Activated naive CD4-positive, alpha-beta T cell treated with anti-CD3 and anti-CD28 coated beads for 36 hours (primary cell): ENCODE measurements around the gene PRX. TPM values are rescaled to one million over a fixed set of nuclear protein-coding genes. Genes with fewer than 3 reads are reported as not detected.
A peak's percentile ranks its signal among the peaks of the same experiment; 100 is the strongest.
"Not testable (repeated sequence)": the region's sequence is repeated elsewhere in the genome, so short reads cannot be mapped to it uniquely, and the experiment has no call there.

Experiments
- CTCF ChIA-PET: fragments of 350-600 bp; sonication (Branson Sonifier 250); formaldehyde crosslinking; loops from one replicate; lab custom pipeline; 2021; ENCODE audit warnings: antibody characterized with exemption; lab: Charles Lee
- DNase-seq: peaks from one replicate; pipeline ENCODE4 v3.0.0-alpha.2; 2020
- H3K27ac Mint-ChIP-seq: one replicate; pipeline ENCODE4 v1.8.0; 2021; ENCODE audit warnings: mild to moderate bottlenecking, mixed read lengths
- H3K27me3 Mint-ChIP-seq: one replicate; pipeline ENCODE4 v1.8.0; 2021; ENCODE audit warnings: low read depth, mixed read lengths
- H3K36me3 Mint-ChIP-seq: one replicate; pipeline ENCODE4 v1.8.0; 2021; ENCODE audit warnings: low read depth, mixed read lengths
- H3K4me1 Mint-ChIP-seq: one replicate; pipeline ENCODE4 v1.8.0; 2021; ENCODE audit warnings: low read depth, mixed read lengths
- H3K4me3 Mint-ChIP-seq: one replicate; pipeline ENCODE4 v1.8.0; 2021; ENCODE audit warnings: mild to moderate bottlenecking, moderate library complexity, mixed read lengths
- H3K9me3 Mint-ChIP-seq: one replicate; pipeline ENCODE4 v1.8.0; 2021; ENCODE audit warnings: mixed read lengths
- intact Hi-C: fragments of 100-400 bp; cut with micrococcal nuclease; formaldehyde crosslinking; loops from one replicate; pipeline ENCODE4 v1.15.1; 2023
- total RNA-seq, 2 experiments: library from RNA; stranded (reverse); gene quantifications; one replicate each; pipeline ENCODE4 v1.2.3, GENCODE V29; 2021

PRX gene
- total RNA-seq, 2 experiments from 2014 or later, result 1.5 TPM

GRCh38 chr19:40411125-40411842 is 1.9 kb downstream of the PRX start:
- CTCF ChIA-PET, result interaction anchor here (3.0 kb wide), 1 partner anchor 10 kb away, joined by 14 read pairs; no protein-coding TSS in a partner anchor
- Mint-ChIP-seq H3K4me1 (peaks cover 2% of the 10 kb centered on the region), H3K4me3 (no peak overlapping the region), H3K9me3 (no peaks in the 10 kb centered on the region), H3K36me3 (no peaks in the 10 kb centered on the region), H3K27ac (no peak overlapping the region), H3K27me3 (no peaks in the 10 kb centered on the region)
- no peak for DNase-seq
- intact Hi-C loops, result no loop called here

GRCh38 chr19:40410030-40410389 is 3.2 kb downstream of the PRX start:
- Mint-ChIP-seq H3K4me3 (no peak overlapping the region), H3K36me3 (no peaks in the 10 kb centered on the region), H3K27me3 (no peaks in the 10 kb centered on the region), H3K27ac (no peak overlapping the region), H3K9me3 (no peaks in the 10 kb centered on the region), H3K4me1 (peaks cover 2% of the 10 kb centered on the region)
- intact Hi-C loops, result no loop called here
- DNase-seq, result no peak
- CTCF ChIA-PET, result interaction anchor here (1.3 to 3.0 kb wide), 2 partner anchors 11 to 16 kb away, joined by 3 to 14 read pairs; partner anchors contain the start of gene SERTAD1

- CTCF ChIA-PET, result interaction anchor here (0.5 to 2.4 kb wide), 2 partner anchors 12 to 103 kb away, joined by 5 to 10 read pairs; no protein-coding TSS in a partner anchor
- H3K4me1 Mint-ChIP-seq, DNase-seq, H3K27me3 Mint-ChIP-seq, H3K27ac Mint-ChIP-seq, H3K4me3 Mint-ChIP-seq, intact Hi-C loops, H3K36me3 Mint-ChIP-seq, H3K9me3 Mint-ChIP-seq: not testable (repeated sequence)
These were observed 4.6 kb downstream of the PRX start for GRCh38 chr19:40408598-40408925.

GRCh38 chr19:40407714-40408597 is 5.2 kb downstream of the PRX start:
- CTCF ChIA-PET, result interaction anchor here (0.5 to 2.4 kb wide), 3 partner anchors 13 to 103 kb away, joined by 3 to 10 read pairs (median 5); no protein-coding TSS in a partner anchor
- Mint-ChIP-seq H3K27me3 (no peaks in the 10 kb centered on the region), H3K4me1 (peaks cover 8% of the 10 kb centered on the region), H3K4me3 (no peak overlapping the region), H3K36me3 (no peaks in the 10 kb centered on the region), H3K27ac (no peak overlapping the region), H3K9me3 (no peaks in the 10 kb centered on the region)
- no peak for DNase-seq
- intact Hi-C loops, result no loop called here

- CTCF ChIA-PET, result interaction anchor here (0.6 to 1.6 kb wide), 6 partner anchors 16 to 193 kb away, joined by 3 to 5 read pairs (median 3); no protein-coding TSS in a partner anchor
- DNase-seq, result peak; percentile 91
- intact Hi-C loops, result loop anchor here (1.0 kb wide), 2 partner anchors 55 to 118 kb away; partner anchors contain the start of genes AKT2, C19orf47 and PLD3
- Mint-ChIP-seq H3K4me1 (peaks cover 13% of the 10 kb centered on the region), H3K36me3 (no peaks in the 10 kb centered on the region), H3K27ac (peak overlapping the region; percentile 65), H3K4me3 (peak overlapping the region; percentile 83), H3K9me3 (no peaks in the 10 kb centered on the region), H3K27me3 (no peaks in the 10 kb centered on the region)
These were observed 9.8 kb downstream of the PRX start for GRCh38 chr19:40403262-40403984.

GRCh38 chr19:40400559-40400958 is 12.6 kb downstream of the PRX start:
- H3K9me3 Mint-ChIP-seq, result no peaks in the 10 kb centered on the region
- H3K4me1 Mint-ChIP-seq, result peaks cover 15% of the 10 kb centered on the region
- no peak overlapping the region for H3K4me3 Mint-ChIP-seq
- CTCF ChIA-PET, result no interaction called here
- H3K36me3 Mint-ChIP-seq, result no peaks in the 10 kb centered on the region
- H3K27me3 Mint-ChIP-seq, result no peaks in the 10 kb centered on the region
- no peak for DNase-seq
- intact Hi-C loops, result no loop called here
- no peak overlapping the region for H3K27ac Mint-ChIP-seq

GRCh38 chr19:40398417-40399131 is 14.6 kb downstream of the PRX start:
- peak; percentile 78 for DNase-seq
- Mint-ChIP-seq H3K36me3 (no peaks in the 10 kb centered on the region), H3K4me1 (peaks cover 14% of the 10 kb centered on the region), H3K27me3 (no peaks in the 10 kb centered on the region), H3K4me3 (no peak overlapping the region), H3K27ac (no peak overlapping the region), H3K9me3 (no peaks in the 10 kb centered on the region)
- intact Hi-C loops, result no loop called here
- CTCF ChIA-PET, result no interaction called here

GRCh38 chr19:40397568-40397906 is 15.6 kb downstream of the PRX start:
- Mint-ChIP-seq H3K27ac (no peak overlapping the region), H3K27me3 (no peaks in the 10 kb centered on the region), H3K36me3 (no peaks in the 10 kb centered on the region), H3K9me3 (no peaks in the 10 kb centered on the region), H3K4me3 (no peak overlapping the region), H3K4me1 (peaks cover 10% of the 10 kb centered on the region)
- intact Hi-C loops, result no loop called here
- CTCF ChIA-PET, result no interaction called here
- no peak for DNase-seq

- H3K4me3 Mint-ChIP-seq, result no peak overlapping the region
- H3K27me3 Mint-ChIP-seq, result no peaks in the 10 kb centered on the region
- H3K4me1 Mint-ChIP-seq, result peaks cover 10% of the 10 kb centered on the region
- no peak for DNase-seq
- intact Hi-C loops, result no loop called here
- no peak overlapping the region for H3K27ac Mint-ChIP-seq
- no peaks in the 10 kb centered on the region for H3K36me3 Mint-ChIP-seq
- no peaks in the 10 kb centered on the region for H3K9me3 Mint-ChIP-seq
- CTCF ChIA-PET, result interaction anchor here (0.6 to 1.2 kb wide), 3 partner anchors 92 to 238 kb away, joined by 3 read pairs; no protein-coding TSS in a partner anchor
These were observed 16.2 kb downstream of the PRX start for GRCh38 chr19:40396886-40397567.

GRCh38 chr19:40395956-40396355 is 17.2 kb downstream of the PRX start:
- intact Hi-C loops, result no loop called here
- peaks cover 10% of the 10 kb centered on the region for H3K4me1 Mint-ChIP-seq
- no peak overlapping the region for H3K27ac Mint-ChIP-seq
- no peaks in the 10 kb centered on the region for H3K9me3 Mint-ChIP-seq
- no peaks in the 10 kb centered on the region for H3K27me3 Mint-ChIP-seq
- CTCF ChIA-PET, result interaction anchor here (0.7 to 1.3 kb wide), 4 partner anchors 90 to 329 kb away, joined by 3 read pairs; no protein-coding TSS in a partner anchor
- DNase-seq, result no peak
- H3K4me3 Mint-ChIP-seq, result no peak overlapping the region
- H3K36me3 Mint-ChIP-seq, result no peaks in the 10 kb centered on the region

GRCh38 chr19:40394816-40395210 is 18.4 kb downstream of the PRX start:
- intact Hi-C loops, result no loop called here
- H3K4me3 Mint-ChIP-seq, result no peak overlapping the region

More at GRCh38 chr19:40394816-40395210, 18.4 kb downstream of the PRX start:
- Mint-ChIP-seq H3K9me3 (no peaks in the 10 kb centered on the region), H3K36me3 (no peaks in the 10 kb centered on the region), H3K27me3 (no peaks in the 10 kb centered on the region), H3K27ac (no peak overlapping the region), H3K4me1 (peaks cover 10% of the 10 kb centered on the region)
- no peak for DNase-seq
- CTCF ChIA-PET, result interaction anchor here (1.3 kb wide), 1 partner anchor 89 kb away, joined by 3 read pairs; no protein-coding TSS in a partner anchor
